HTERT RPE-1 (cell line): ENCODE data around the gene NME3.

Experiments
- in situ Hi-C: fragments of 300-500 bp; cut with MboI; formaldehyde crosslinking; loops from 4 replicates; pipeline ENCODE4 v1.14.3; 2020; ENCODE audit warnings: low sequenced_read_pairs

The NME3 gene

GRCh38 chr16:1770328-1771187 lies 785 bp downstream of the NME3 start:
- in situ Hi-C loops: no loop called here

DNA sequence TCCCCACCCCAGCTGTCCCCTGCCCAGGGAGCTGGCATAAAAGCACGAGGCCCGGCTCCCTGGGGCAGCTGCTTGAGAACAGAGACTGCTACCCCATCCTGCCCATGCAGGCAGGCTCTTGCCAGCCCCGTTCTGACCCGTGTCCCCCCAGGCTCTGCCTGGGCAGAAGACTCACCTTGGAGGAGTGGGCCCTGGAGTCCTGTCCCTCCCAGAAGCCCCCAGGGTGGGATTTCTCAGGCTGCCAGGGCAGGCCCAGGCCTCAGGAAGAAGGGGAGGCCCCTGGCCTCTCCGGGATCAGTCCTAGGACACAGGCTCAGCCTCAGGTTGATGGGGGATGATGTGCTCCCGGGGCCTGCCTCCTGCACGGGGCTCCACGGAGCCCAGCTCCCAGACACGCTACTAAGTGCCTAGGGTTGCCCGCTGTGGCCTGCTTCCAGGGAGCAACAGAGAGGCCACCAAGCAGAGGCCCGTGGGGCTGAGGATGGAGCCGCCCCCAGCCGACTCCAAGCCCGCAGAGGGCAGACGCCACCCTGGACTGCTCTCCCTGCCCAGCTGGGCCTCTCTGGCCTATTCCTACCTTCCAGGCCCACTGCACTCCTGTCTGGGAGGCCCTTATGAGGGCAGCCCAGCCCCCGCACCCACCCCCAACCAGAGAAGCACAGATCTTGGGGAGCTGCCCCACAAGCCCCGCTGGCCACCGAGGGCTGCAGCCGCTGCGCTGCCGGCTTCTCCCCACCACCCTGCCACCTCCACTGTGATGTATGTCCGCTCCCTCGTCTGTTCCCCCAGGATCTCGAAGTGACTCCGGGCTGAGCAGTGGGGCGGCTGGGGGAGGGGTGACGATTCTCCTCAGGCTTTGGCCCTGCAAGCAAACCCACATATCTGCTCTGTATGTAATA lies 1.7 kb downstream of the NME3 start:
- in situ Hi-C loops: no loop called here

GRCh38 chr16:1768767-1769401 lies 2.5 kb downstream of the NME3 start:
- in situ Hi-C loops: no loop called here

GRCh38 chr16:1768061-1768766 lies 3.1 kb downstream of the NME3 start:
- in situ Hi-C loops: no loop called here

DNA sequence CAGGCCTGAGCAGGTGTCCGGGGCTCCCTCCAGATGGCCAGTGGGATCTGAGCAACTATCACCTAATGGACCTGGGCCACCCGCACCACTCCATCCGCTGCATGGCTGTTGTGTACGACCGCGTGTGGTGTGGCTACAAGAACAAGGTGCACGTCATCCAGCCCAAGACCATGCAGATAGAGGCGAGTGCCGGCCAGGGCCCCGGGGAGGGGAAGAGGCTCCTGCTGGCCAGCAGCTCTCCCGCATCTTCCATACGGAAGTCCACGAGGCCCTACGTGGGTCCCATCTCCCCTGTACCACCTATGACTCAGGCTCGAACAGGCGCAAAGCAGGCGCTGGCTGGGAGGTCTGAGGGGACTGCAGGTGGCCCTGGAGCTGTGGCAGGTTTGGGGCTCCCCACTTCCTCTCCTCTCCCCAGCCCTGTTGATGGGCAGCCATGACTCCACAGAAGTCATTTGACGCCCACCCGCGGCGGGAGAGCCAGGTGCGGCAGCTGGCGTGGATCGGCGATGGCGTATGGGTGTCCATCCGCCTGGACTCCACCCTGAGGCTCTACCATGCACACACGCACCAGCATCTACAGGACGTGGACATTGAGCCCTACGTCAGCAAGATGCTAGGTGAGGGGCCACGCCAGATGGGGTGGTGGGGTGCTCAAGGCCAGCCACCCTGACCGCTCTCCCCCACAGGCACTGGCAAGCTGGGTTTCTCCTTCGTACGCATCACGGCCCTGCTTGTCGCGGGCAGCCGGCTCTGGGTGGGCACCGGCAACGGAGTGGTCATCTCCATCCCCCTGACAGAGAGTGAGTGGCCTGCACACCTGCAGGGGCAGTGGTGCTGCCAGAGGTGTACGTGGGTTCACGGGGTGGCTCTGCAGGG lies 4.0 kb downstream of the NME3 start:
- in situ Hi-C loops: no loop called here

GRCh38 chr16:1766701-1767100 lies 4.6 kb downstream of the NME3 start:
- in situ Hi-C loops: no loop called here

DNA sequence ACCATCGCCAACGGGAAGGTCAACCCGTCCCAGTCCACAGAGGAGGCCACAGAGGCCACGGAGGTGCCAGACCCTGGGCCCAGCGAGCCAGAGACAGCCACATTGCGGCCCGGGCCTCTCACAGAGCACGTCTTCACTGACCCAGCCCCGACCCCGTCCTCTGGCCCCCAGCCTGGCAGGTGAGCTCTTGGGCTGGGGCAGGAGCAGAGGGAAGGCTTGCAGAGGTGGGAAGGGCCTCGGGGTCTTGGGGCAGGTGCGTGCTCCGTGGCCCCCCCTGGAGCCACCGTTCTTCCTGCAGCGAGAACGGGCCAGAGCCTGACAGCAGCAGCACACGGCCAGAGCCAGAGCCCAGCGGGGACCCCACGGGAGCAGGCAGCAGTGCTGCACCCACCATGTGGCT lies 5.1 kb downstream of the NME3 start:
- in situ Hi-C loops: no loop called here

DNA sequence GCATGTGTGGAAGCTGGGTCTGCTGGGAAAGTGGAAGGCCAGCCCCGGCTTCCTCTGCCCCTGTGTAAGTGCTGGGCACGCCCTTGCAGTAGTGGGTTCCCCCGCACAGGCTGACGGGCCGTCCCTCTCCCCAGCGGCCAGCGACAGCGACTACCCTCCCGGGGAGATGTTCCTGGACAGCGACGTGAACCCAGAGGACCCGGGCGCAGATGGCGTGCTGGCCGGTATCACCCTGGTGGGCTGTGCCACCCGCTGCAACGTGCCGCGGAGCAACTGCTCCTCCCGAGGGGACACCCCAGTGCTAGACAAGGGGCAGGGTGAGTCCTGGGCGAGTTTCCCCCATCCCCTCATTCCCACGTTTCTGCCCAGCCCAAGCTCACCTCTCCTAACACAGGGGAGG lies 5.5 kb downstream of the NME3 start:
- in situ Hi-C loops: no loop called here

DNA sequence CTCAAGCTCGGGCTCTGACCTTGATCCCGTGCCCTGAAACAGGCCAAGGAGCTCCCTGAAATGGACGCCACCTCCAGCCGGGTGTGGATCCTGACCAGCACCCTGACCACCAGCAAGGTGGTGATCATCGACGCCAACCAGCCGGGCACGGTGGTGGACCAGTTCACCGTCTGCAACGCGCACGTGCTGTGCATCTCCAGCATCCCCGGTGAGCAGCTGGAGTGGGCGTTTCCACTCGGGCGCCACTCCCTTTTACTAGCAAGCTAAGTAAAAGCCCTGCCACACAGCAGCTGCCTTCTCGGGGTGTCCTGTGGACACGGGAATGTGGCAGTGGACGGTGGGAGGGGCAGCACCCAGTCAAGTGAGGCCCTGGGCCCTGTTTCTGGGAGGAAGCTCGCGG lies 6.4 kb downstream of the NME3 start:
- in situ Hi-C loops: no loop called here

DNA sequence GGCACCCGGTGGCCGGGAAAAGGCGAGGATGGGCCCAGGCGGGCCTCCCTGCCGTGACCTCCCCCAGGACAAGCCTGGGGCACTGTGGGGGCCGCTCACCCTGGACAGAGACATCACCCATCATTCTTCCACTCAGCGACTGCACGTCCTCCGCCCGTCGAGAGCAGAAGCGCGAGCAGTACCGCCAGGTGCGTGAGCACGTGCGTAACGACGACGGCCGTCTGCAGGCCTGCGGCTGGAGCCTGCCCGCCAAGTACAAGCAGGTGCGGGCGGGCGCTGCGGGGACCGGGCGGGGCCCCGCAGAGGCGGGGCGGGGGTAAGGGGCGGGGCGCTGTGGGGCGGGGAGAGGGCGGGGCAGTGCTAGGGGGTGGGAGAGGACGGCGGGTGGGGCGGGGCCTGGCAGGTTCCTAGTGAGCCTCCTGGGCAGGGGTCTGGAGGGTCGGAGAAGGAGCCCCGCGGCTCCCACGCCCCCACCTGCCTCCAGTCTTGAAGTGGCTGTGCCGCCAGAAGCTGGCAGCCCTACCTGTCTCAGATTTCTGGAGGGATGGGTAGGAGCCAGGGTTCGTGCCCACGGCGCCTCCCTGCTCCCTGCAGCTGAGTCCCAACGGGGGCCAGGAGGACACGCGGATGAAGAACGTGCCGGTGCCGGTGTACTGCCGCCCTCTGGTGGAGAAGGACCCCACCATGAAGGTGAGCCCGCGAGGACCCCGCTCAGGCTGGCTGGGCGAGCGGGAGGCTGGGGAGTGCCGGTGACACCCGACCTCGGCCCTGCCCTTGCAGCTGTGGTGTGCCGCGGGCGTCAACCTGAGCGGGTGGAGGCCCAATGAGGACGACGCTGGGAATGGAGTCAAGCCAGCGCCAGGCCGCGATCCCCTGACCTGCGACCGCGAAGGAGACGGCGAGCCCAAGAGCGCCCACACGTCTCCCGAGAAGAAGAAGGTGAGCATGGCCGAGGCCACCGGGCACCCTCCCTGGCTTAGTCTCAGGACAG lies 7.5 kb downstream of the NME3 start:
- in situ Hi-C loops: no loop called here

- in situ Hi-C loops: no loop called here
These were observed 8.3 kb downstream of the NME3 start for GRCh38 chr16:1762879-1763520.

DNA sequence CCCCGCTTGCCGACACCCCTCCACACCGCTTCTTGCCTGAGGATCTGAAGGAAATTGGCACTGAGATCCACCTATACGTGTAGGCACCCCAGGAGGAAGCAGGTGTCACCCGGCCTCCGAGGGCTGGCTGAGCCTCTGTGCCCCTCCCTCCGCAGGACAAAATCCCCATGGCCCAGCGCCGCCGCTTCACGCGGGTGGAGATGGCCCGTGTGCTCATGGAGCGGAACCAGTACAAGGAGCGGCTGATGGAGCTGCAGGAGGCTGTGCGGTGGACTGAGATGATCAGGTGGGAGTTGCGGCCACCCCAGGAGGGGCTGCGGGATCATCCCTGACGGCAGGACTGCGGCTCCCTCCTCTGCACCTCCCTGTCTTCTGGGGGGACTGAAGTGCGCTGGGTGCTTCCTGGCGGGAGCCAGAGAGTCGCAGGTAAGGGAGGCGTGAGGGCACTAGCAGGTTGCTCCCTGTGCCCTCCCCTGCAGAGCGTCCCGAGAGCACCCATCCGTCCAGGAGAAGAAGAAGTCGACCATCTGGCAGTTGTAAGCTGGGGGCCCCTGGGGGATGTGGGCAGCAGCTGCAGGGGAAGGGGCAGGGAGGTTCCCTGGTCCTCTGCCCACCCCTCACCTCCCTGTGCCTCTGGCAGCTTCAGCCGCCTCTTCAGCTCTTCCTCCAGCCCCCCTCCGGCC lies 9.0 kb downstream of the NME3 start:
- in situ Hi-C loops: no loop called here

DNA sequence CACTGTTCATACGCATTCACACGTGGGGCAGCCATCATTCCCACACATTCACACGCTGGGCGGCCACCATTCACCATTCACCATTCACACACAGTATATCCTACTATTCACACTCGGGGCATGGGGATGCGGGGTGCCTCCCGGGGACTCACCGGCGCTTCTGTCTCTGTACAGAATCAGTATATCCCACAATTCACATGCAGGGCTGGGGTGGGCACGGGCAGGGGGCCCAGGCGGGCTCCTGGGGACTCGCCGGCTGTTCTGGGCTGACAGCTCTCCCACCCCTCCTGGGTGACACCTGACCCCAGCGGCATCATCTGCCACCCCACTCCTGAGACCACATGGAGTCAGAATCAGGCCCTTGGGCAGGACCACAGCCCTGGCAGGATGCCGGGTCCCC lies 9.6 kb downstream of the NME3 start:
- in situ Hi-C loops: no loop called here

DNA sequence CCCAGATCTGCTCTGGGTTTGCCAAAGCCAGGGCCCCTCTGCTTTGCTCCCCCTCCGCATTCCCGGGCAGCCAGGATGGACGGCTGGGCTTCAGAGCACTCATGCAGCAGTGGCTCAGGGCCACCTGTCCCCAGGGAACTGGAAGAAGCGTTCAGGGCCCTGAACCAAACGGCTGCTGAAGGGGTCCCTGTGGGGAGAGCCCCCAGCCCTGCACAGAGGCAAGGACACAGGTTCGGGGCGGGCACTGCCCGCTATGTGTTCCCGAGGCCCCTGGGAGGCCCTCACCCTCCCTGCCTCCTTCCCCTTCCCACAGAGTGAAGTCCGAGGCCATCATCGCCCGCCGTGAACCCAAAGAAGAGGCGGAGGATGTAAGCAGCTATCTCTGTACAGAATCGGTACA lies 10.4 kb downstream of the NME3 start:
- in situ Hi-C loops: no loop called here

GRCh38 chr16:1759511-1759910 lies 11.8 kb downstream of the NME3 start:
- in situ Hi-C loops: no loop called here

DNA sequence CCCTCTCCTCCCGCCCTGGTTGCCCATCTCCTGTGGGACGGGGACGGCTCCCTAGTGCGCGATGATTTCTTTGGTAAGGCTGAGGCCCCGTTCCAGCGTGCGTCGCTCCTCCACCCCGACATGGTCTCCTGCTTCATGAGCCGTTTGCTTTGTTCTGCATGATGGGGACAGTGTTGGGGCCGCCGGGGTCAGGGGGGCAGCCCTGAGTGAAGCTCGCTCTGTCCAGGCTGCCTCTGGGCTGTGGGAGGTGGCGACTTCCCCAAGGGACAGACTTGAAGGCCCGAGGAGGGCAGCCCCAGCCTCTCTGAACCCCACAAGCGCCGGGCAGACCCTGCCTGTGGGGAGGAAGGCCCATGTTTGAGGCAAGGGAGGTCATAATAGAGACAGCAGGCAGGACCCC lies 12.4 kb downstream of the NME3 start:
- in situ Hi-C loops: no loop called here

DNA sequence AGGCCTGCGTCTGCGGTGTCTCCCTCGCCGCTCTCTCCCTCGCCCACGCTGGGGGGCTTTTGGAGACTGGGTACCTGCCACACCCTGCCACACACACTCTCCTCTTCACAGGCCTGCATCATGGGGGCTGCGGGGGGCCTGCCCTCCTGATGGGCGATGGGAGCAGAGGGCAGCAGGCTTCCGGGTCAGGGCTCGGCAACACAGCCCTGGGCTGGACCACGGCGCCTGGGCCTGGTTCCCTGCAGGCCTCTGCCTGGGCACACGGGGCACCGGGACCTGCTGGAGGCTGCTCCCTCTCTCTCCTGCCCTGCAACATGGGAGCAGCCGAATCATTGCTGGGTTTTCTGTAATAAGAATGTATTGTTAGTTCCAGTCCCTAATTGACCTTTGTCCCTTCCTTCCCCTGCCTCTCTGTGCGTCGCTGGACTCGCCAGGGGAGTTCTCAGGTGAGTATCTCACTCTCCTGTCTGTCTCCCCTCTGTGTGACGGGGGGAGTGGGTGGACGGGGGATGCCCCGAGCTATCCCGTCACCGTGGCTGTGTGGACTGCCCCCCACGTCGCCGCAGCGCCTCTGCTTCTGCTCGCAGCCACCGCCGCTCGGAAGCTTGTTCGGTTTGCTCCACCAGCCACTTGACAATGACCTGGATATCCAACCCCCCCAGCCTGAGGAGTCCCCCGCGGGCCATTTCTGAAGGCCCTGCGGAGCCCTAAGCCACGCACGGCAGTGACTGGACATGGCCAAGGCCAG lies 13.5 kb downstream of the NME3 start:
- in situ Hi-C loops: no loop called here
